Skeletal muscle tissue (tissue), 5 donors: ENCODE data around the gene GBP1. TPM values are rescaled to one million over a fixed set of nuclear protein-coding genes. Genes with fewer than 3 reads are reported as not detected.
"Not testable (repeated sequence)": the region's sequence is repeated elsewhere in the genome, so short reads cannot be mapped to it uniquely, and the experiment has no call there.

ENCODE experiments used
- H3K27ac ChIP-seq: one replicate; pipeline ENCODE4 v1.7.0; 2013; ENCODE audit warnings: mild to moderate bottlenecking, low read depth, low read length, inconsistent platforms
- H3K27me3 ChIP-seq, 3 donors: one replicate each; pipeline ENCODE4 v1.7.0; 2013; ENCODE audit warnings: low read length in 3 of 3; ENCODE audit not compliant: control insufficient read depth in 3 of 3, insufficient read depth in 3 of 3
- H3K36me3 ChIP-seq, 3 donors: one replicate each; pipeline ENCODE4 v1.7.0; 2013; ENCODE audit warnings: low read length in 3 of 3; ENCODE audit not compliant: control insufficient read depth in 3 of 3, insufficient read depth in 3 of 3
- H3K4me1 ChIP-seq, 3 donors: one replicate each; pipeline ENCODE4 v1.7.0; 2013; ENCODE audit warnings: low read length in 3 of 3, mild to moderate bottlenecking in 3 of 3; ENCODE audit not compliant: control insufficient read depth in 3 of 3, insufficient read depth in 3 of 3
- H3K4me3 ChIP-seq, 3 donors: one replicate each; pipeline ENCODE4 v1.7.0; 2013; ENCODE audit warnings: low read length in 3 of 3
- H3K9ac ChIP-seq, 3 donors: one replicate each; pipeline ENCODE4 v1.7.0; 2013; ENCODE audit warnings: low read length in 3 of 3, mild to moderate bottlenecking in 3 of 3, moderate library complexity in 2 of 3, low read depth in 1 of 3
- H3K9me3 ChIP-seq, 3 donors: one replicate each; pipeline ENCODE4 v1.7.0; 2013; ENCODE audit warnings: low read length in 3 of 3; ENCODE audit not compliant: control insufficient read depth in 3 of 3
- small RNA-seq: library from RNA; depleted of rRNA; stranded (forward); fragments of <200 nt; gene quantifications from one replicate; pipeline ENCODE3, GENCODE V24; 2014
- total RNA-seq: library from RNA; depleted of rRNA; stranded (reverse); fragments of >200 nt; gene quantifications from one replicate; pipeline ENCODE4 v1.2.3, GENCODE V29; 2014
- donor health status: Osteomylitis.

The GBP1 gene
- total RNA-seq, 1 donor from 2014 or later: 14.6 TPM

- H3K36me3 ChIP-seq: no peaks in the 10 kb centered on the region
Measured at GRCh38 chr1:89025928-89026327, 39.1 kb downstream of the GBP1 start.

GRCh38 chr1:89023026-89023425 is 42.0 kb downstream of the GBP1 start:
- peaks cover 2 to 6% (median 3%) of the 10 kb centered on the region in 3 donors for H3K4me1 ChIP-seq

More at GRCh38 chr1:89025928-89026327, 39.1 kb downstream of the GBP1 start:
- Histone ChIP-seq H3K27ac (no peak overlapping the region), H3K4me3 (no peak overlapping the region), H3K27me3 (no peaks in the 10 kb centered on the region), H3K9me3 (no peaks in the 10 kb centered on the region), H3K9ac (no peak overlapping the region), H3K4me1 (peaks cover 2 to 3% (median 2%) of the 10 kb centered on the region in 3 donors)

GRCh38 chr1:89022167-89022959 is 42.6 kb downstream of the GBP1 start, which contains the start of gene GBP3:
Gene GBP3 (minus strand): TSS chr1:89022866. CDS start chr1:89020721, 2,145 bp downstream.
- Histone ChIP-seq H3K27ac (peak within 1 kb of the TSS; percentile 77), H3K9me3 (no peaks in the 10 kb centered on the region), H3K4me3 (peak within 1 kb of the TSS; percentile 61 to 76 (median 68)), H3K27me3 (no peaks in the 10 kb centered on the region), H3K36me3 (peaks cover 0 to 4% (median 0%) of the 10 kb centered on the region in 3 donors), H3K4me1 (peaks cover 2 to 6% (median 3%) of the 10 kb centered on the region in 3 donors), H3K9ac (peak within 1 kb of the TSS; percentile 25 to 66 (median 63))

More at GRCh38 chr1:89023026-89023425, 42.0 kb downstream of the GBP1 start:
- Histone ChIP-seq H3K36me3 (peaks cover 0 to 4% (median 0%) of the 10 kb centered on the region in 3 donors), H3K9ac (peak overlapping the region in 1 of 3 donors; percentile 63), H3K27me3 (no peaks in the 10 kb centered on the region), H3K9me3 (no peaks in the 10 kb centered on the region), H3K27ac (peak overlapping the region; percentile 77), H3K4me3 (peak overlapping the region in 2 of 3 donors; percentile 36 to 76)

GRCh38 chr1:89018318-89018717 is 46.7 kb downstream of the GBP1 start:
- not testable (repeated sequence) for H3K9me3 ChIP-seq, H3K4me1 ChIP-seq, H3K27ac ChIP-seq, H3K9ac ChIP-seq, H3K27me3 ChIP-seq, H3K4me3 ChIP-seq
- peaks cover 0 to 12% (median 2%) of the 10 kb centered on the region in 3 donors for H3K36me3 ChIP-seq

GRCh38 chr1:89008511-89008910 is 56.5 kb downstream of the GBP1 start:
- Histone ChIP-seq H3K9ac (no peak overlapping the region), H3K27me3 (no peaks in the 10 kb centered on the region), H3K4me3 (no peak overlapping the region), H3K4me1 (no peaks in the 10 kb centered on the region), H3K36me3 (peaks cover 2 to 11% (median 10%) of the 10 kb centered on the region in 3 donors), H3K9me3 (no peaks in the 10 kb centered on the region), H3K27ac (no peak overlapping the region)

- H3K27ac ChIP-seq: no peak overlapping the region
- no peaks in the 10 kb centered on the region for H3K27me3 ChIP-seq
- peaks cover 2 to 11% (median 8%) of the 10 kb centered on the region in 3 donors for H3K36me3 ChIP-seq
- no peak overlapping the region for H3K4me3 ChIP-seq
- no peaks in the 10 kb centered on the region for H3K4me1 ChIP-seq
- no peaks in the 10 kb centered on the region for H3K9me3 ChIP-seq
- no peak overlapping the region for H3K9ac ChIP-seq
Measured at GRCh38 chr1:89005286-89006151, 59.5 kb downstream of the GBP1 start.

Small RNAs within 50 kb of the gene (small RNA-seq; reads per million reads assigned to genes)
- not detected for gene RF00019

Other genes with a start within 250 kb of the GBP1 start
- gene GTF2B, start 173.6 kb downstream of the GBP1 start, total RNA-seq: 52.7 TPM
- gene KYAT3, start 72.6 kb downstream of the GBP1 start, total RNA-seq: 10.4 TPM
- gene RBMXL1, start 72.6 kb downstream of the GBP1 start, total RNA-seq: 17.2 TPM
- 2.1 TPM for gene GBP3, start 42.3 kb downstream of the GBP1 start, total RNA-seq
- gene GBP2, start 60.9 kb upstream of the GBP1 start, total RNA-seq: 1.6 TPM
- not detected for gene GBP7, start 110.8 kb upstream of the GBP1 start, total RNA-seq
- gene GBP4, start 133.7 kb upstream of the GBP1 start, total RNA-seq: 3.7 TPM
- gene GBP5, start 207.7 kb upstream of the GBP1 start, total RNA-seq: 0.52 TPM